ENCODE measurements around the gene RIF1.

Gene RIF1, protein sequence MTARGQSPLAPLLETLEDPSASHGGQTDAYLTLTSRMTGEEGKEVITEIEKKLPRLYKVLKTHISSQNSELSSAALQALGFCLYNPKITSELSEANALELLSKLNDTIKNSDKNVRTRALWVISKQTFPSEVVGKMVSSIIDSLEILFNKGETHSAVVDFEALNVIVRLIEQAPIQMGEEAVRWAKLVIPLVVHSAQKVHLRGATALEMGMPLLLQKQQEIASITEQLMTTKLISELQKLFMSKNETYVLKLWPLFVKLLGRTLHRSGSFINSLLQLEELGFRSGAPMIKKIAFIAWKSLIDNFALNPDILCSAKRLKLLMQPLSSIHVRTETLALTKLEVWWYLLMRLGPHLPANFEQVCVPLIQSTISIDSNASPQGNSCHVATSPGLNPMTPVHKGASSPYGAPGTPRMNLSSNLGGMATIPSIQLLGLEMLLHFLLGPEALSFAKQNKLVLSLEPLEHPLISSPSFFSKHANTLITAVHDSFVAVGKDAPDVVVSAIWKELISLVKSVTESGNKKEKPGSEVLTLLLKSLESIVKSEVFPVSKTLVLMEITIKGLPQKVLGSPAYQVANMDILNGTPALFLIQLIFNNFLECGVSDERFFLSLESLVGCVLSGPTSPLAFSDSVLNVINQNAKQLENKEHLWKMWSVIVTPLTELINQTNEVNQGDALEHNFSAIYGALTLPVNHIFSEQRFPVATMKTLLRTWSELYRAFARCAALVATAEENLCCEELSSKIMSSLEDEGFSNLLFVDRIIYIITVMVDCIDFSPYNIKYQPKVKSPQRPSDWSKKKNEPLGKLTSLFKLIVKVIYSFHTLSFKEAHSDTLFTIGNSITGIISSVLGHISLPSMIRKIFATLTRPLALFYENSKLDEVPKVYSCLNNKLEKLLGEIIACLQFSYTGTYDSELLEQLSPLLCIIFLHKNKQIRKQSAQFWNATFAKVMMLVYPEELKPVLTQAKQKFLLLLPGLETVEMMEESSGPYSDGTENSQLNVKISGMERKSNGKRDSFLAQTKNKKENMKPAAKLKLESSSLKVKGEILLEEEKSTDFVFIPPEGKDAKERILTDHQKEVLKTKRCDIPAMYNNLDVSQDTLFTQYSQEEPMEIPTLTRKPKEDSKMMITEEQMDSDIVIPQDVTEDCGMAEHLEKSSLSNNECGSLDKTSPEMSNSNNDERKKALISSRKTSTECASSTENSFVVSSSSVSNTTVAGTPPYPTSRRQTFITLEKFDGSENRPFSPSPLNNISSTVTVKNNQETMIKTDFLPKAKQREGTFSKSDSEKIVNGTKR (N-terminal part only)

GRCh38 chr2:151409601-151410484 is at the start of gene RIF1:
Gene RIF1 (plus strand): TSS chr2:151409902. CDS start chr2:151410424, 522 bp downstream.
- peak; percentile 63 for DNase-seq (ENCODE audit: low read depth)

- DNase-seq (ENCODE audit: low read depth): no peak
Observed at GRCh38 chr2:151361674-151362370, 47.9 kb upstream of the RIF1 start.

DNA sequence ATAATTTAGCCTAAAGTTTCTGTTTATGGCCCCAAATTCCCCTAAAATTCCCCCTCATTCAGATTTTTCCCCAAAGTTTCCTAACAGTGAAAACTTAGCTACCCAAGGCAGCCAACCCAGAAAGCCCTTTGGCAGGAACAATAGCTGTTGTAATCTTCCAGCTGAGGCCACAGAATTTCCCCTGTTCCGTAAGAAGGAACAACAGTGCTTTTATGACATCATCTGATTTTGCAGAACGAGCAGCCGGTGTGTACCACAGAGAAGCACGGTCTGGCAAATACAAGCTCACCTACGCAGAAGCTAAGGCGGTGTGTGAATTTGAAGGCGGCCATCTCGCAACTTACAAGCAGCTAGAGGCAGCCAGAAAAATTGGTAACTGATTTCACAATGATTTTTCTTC is 46.0 kb upstream of the RIF1 start:
- no peak for DNase-seq (ENCODE audit: low read depth)

DNA sequence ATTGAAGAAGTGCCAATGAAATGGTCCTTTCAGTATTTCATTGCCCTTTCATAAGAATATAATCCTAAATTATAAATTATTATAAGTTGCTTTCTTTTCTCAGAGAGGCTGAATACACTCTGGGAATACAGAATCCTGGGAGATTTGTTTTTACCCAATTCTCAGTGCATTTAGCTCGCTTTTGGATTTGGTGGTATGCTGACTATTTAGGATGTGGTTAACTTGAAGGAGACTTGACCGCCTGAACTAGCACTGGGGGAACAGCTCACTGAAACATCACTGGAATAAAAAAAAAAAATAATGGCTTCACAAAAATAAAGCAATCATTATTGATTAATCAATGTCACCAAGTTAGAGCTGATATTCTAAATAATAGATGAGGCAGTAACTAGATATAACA is 42.1 kb upstream of the RIF1 start:
- DNase-seq (ENCODE audit: low read depth): no peak

- no peak for DNase-seq (ENCODE audit: low read depth)
Observed at GRCh38 chr2:151374436-151374835, 35.3 kb upstream of the RIF1 start.

DNA sequence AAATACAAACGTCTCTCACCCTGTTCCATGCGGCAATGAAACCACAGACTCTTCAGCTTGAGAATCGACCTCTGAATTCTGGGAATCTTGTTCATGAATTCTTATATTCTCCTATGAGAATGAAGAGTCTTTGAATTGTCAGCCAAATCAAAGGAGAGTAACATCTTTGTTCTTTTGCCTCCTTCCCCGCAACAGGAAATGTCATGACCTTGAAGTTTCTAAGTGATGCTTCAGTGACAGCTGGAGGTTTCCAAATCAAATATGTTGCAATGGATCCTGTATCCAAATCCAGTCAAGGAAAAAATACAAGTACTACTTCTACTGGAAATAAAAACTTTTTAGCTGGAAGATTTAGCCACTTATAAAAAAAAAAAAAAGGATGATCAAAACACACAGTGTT is 30.5 kb upstream of the RIF1 start:
- no peak for DNase-seq (ENCODE audit: low read depth)

DNA sequence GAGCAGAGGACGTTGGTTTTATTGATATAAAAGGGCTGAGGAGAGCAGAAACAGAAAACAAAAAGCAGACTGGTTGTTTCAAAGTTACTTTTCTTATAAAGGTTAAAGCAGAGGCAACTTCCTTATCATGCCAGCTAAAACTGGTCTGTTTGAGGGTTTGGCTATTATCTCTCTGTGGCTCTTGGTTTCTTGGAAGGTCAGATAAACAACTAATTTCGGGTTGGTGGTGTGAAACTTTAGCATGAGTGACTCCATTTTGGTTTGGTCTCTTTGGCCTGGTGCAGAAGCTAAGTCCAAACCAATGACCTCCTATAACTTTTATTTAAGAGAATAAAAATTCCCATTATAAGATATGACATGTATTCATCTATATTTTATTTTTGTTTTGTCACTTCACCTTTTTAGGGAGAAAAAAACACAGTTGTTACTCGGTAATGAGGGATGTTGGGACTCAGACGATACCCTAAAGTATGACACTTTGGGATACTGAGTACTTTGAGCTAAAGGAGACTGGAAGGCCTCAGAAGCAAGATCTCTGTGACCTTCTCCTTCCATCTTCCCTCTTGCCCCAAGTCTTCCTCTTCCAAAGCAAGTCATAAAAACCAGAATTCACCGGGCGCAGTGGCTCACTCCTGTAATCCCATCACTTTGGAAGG is 29.0 kb upstream of the RIF1 start:
- no peak for DNase-seq (ENCODE audit: low read depth)

DNA sequence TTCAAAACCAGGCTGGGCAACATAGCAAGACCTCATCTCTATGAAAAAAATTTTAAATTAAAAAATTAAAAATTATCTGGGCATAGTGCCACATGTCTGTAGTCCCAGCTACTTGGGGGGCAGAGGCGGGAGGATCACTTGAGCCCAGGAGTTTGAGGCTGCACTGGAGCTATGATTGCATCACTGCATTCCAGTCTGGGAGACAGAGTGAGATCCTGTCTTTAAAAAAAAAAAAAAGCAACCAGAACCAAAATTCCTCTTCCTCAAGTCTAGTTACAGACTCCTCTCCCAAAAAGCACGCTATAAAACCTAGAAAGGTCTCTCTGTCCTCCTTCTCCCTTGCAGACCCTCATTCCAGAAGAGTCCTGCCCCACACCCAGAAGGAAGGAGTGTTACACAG is 28.4 kb upstream of the RIF1 start:
- no peak for DNase-seq (ENCODE audit: low read depth)

GRCh38 chr2:151388011-151388410 is 21.7 kb upstream of the RIF1 start:
- DNase-seq (ENCODE audit: low read depth): no peak

DNA sequence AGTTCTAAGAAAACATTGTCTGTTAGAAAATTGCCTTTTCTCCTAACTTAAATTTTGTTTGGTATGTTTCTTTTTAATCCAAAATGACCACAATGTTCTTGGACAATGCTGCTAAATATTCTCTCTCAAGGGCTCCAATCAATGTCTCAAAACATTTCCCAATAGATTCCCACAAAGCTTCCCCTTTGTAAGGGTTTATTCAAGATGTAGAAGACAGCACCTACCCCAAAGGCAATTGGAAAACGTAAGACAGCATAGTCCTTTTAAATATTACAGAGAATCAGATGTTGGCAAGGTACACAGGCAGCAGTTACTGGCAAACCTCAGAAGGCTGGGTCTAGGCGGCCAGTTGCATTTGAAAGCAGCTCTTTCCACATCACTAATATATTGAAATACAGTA is 18.3 kb upstream of the RIF1 start:
- no peak for DNase-seq (ENCODE audit: low read depth)

GRCh38 chr2:151394509-151394908 is 15.2 kb upstream of the RIF1 start:
- no peak for DNase-seq (ENCODE audit: low read depth)

DNA sequence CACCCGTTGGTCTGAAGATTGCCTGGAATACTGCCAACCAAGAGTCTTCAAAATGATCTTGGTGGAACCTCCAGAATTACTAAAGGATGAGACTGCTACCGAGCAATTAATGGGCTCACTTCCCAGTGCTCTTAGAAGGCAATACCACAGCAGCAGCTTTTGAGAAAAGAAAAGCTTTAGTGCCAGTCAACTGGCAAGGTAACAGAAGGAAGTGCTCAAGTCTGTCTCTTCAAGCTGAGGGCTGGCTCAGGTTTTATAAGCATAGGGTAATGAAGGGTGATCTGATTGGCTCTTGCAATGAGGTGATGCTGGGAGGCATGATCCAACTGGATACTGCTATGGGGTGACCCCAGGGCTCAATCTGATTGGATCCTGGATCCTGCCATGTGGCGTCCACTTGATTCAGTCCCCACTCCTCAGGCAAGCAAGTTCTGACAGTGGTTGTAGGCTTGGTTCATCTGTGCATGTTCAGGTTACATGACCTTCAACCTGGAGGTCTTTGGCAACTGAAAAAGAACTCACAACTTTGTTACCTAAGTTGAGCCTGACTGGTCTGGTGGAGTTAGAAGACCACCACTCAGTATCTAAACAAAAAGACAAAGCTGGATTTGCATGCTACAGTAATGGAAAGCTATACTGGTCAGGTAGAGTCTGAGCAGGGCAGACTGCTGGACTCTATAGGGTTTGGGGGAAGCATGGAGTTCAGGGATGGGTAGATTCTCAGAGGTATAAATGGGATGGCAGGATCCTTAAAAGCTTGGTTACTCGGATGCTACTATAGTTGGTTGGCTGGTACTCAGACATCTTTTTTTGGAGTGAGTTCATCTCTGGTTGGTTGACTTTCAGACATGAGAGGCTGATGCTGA is 14.0 kb upstream of the RIF1 start:
- no peak for DNase-seq (ENCODE audit: low read depth)

GRCh38 chr2:151399981-151400380 is 9.7 kb upstream of the RIF1 start:
- DNase-seq (ENCODE audit: low read depth): no peak

DNA sequence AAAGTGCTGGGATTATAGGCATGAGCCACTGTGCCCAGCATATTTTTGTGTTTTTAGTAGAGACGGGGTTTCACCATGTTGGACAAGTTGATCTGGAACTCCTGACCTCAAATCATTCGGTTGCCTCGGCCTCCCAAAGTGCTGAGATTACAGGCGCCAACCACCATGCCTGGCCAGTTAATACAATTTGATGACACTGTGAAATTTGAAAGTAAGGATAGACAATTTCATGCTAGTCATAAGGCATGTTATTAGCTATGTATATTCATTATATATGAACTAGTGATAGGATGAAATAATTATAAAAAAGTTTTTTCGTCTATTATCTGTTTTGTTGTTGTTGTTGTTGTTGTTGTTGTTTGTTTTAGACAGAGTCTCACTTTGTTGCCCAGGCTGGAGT is 8.6 kb upstream of the RIF1 start:
- no peak for DNase-seq (ENCODE audit: low read depth)

DNA sequence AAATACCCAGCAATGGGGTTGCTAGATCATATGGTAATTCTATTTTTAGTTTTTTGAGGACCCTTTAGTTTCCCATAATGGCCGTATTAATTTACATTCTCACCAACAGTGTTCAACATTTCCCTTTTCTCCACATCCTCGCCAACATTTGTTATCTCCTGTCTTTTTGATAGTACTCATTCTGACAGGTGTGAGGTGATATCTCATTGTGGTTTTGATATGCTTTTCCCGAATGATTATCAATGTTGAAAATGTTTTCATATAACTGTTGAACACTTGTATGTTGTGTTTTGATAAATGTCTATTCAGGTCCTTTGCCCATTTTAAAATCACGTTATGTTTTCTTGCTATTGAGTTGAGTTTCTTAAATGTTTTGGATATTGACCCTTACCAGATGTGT is 5.8 kb upstream of the RIF1 start:
- no peak for DNase-seq (ENCODE audit: low read depth)

DNA sequence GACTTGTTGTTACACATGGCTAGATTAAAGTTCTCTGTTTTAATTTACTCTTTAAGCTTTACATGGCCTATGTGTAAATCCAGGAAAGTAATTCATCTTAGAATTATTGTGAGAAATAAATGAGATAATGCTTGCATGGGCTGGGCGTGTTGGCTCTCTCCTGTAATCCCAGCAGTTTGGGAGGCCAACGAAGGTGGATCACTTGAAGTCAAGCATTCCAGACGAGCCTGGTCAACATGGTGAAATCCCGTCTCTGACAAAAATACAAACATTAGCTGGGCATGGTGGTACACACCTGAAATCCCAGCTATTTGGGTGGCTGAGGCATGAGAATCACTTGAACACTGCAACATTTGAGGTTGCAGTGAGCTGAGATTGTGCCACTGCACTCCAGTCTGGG is 4.3 kb upstream of the RIF1 start:
- DNase-seq (ENCODE audit: low read depth): no peak

GRCh38 chr2:151407281-151407680 is 2.4 kb upstream of the RIF1 start:
- no peak for DNase-seq (ENCODE audit: low read depth)

DNA sequence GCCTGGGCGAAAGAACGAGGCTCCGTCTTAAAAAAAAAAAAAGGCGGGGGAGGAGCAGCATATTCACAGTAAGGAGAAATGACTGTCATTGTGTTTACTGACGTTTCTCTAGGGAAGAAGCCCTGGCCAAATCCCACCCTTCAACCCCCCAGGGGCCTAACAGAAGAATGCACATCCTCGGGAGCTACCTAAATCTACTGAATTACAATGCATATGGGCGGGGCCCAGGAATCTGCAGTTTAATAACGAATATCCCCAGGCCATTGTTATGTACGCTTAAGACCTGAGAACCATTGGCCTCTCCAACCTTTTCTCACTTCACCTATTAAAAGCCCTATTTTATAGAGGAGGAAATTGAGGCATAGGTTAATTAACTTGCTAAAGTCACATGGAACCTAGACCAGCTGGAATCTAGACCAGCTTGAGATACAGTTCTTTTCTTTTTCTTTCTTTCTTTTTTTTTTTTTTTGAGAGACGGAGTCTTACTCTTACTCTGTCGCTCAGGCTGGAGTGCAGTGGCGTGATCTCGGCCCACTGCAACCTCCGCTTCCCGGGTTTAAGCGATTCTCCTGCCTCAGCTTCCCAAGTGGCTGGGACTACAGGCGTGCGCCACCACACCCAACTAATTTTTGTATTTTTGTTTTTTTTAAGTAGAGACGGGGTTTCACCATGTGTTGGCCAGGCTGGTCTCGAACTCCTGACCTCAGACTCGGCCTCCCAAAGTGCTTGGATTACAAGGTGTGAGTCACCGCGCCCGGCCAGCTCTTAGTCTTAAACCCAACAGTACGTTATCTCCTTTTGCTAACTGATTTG is 708 bp upstream of the RIF1 start:
- no peak for DNase-seq (ENCODE audit: low read depth)

All from stimulated activated CD8-positive, alpha-beta memory T cell treated with anti-CD3 and anti-CD28 coated beads, Interleukin-7, amount 100 ng/mL, for 24 hours (primary cell).